ENCODE data around the gene CHRM4.
"Not testable (repeated sequence)": the region's sequence is repeated elsewhere in the genome, so short reads cannot be mapped to it uniquely, and the experiment has no call there.

The CHRM4 gene

GRCh38 chr11:46373787-46374740 lies 17.5 kb downstream of the CHRM4 start:
- no peaks in the 10 kb centered on the region for H3K27me3 ChIP-seq (replicated peaks in 2 of 5; ENCODE audit: control insufficient read depth in 4 of 5, insufficient read depth in 5 of 5, low read length in 4 of 5)
- no peak overlapping the region for H3K4me3 ChIP-seq (ENCODE audit: control insufficient read depth in 1 of 7, extremely low read depth in 1 of 7, insufficient read depth in 4 of 7, low read depth in 2 of 7, low read length in 6 of 7)
- H3K27ac ChIP-seq (ENCODE audit: insufficient read depth in 1 of 2, low read depth in 1 of 2, low read length in 2 of 2, poor library complexity in 1 of 2, severe bottlenecking in 2 of 2) = no peak overlapping the region
- 97% methylated on average over 26 of the region's 30 CpGs for WGBS (ENCODE audit: insufficient coverage)
- DNase-seq = no peak
- no peaks in the 10 kb centered on the region for H3K9me3 ChIP-seq (ENCODE audit: control extremely low read depth in 1 of 5, control insufficient read depth in 4 of 5, insufficient read depth in 2 of 5, low read depth in 1 of 5, low read length in 4 of 5)
- H3K36me3 ChIP-seq (ENCODE audit: control insufficient read depth in 4 of 4, insufficient read depth in 4 of 4, low read length in 3 of 4) = peaks cover 21 to 92% (median 66%) of the 10 kb centered on the region in 4 experiments
- ChIA-PET POLR2A (no interaction called here), CTCF (interaction anchor here (1.4 to 40.1 kb wide), 2 partner anchors 13 to 26 kb away, joined by 5 to 1037 read pairs; partner anchors contain the start of gene DGKZ)
- peaks cover 0 to 4% (median under 1%) of the 10 kb centered on the region in 4 experiments for H3K4me1 ChIP-seq (ENCODE audit: control extremely low read depth in 1 of 4, control insufficient read depth in 4 of 4, insufficient read depth in 4 of 4, low read length in 3 of 4)

GRCh38 chr11:46372501-46372900 lies 19.1 kb downstream of the CHRM4 start:
- H3K27me3 ChIP-seq (replicated peaks in 2 of 5; ENCODE audit: control insufficient read depth in 4 of 5, insufficient read depth in 5 of 5, low read length in 4 of 5); H3K4me3 ChIP-seq (ENCODE audit: control insufficient read depth in 1 of 7, extremely low read depth in 1 of 7, insufficient read depth in 4 of 7, low read depth in 2 of 7, low read length in 6 of 7); POLR2A ChIA-PET; H3K27ac ChIP-seq (ENCODE audit: insufficient read depth in 1 of 2, low read depth in 1 of 2, low read length in 2 of 2, poor library complexity in 1 of 2, severe bottlenecking in 2 of 2); H3K4me1 ChIP-seq (ENCODE audit: control extremely low read depth in 1 of 4, control insufficient read depth in 4 of 4, insufficient read depth in 4 of 4, low read length in 3 of 4); DNase-seq; H3K9me3 ChIP-seq (ENCODE audit: control extremely low read depth in 1 of 5, control insufficient read depth in 4 of 5, insufficient read depth in 2 of 5, low read depth in 1 of 5, low read length in 4 of 5): not testable (repeated sequence)
- CTCF ChIA-PET = interaction anchor here (0.6 to 40.1 kb wide), 3 partner anchors 15 to 116 kb away, joined by 4 to 1037 read pairs (median 5); partner anchors contain the start of gene DGKZ
- H3K36me3 ChIP-seq (ENCODE audit: control insufficient read depth in 4 of 4, insufficient read depth in 4 of 4, low read length in 3 of 4) = peaks cover 22 to 91% (median 67%) of the 10 kb centered on the region in 4 experiments
- WGBS (ENCODE audit: insufficient coverage) = 96% methylated on average over 15 of the region's 15 CpGs

- ChIA-PET POLR2A (no interaction called here), CTCF (interaction anchor here (0.6 to 40.1 kb wide), 3 partner anchors 15 to 116 kb away, joined by 4 to 1037 read pairs (median 5); partner anchors contain the start of gene DGKZ)
- Histone ChIP-seq H3K9me3 (ENCODE audit: control extremely low read depth in 1 of 5, control insufficient read depth in 4 of 5, insufficient read depth in 2 of 5, low read depth in 1 of 5, low read length in 4 of 5) (no peaks in the 10 kb centered on the region), H3K27ac (ENCODE audit: insufficient read depth in 1 of 2, low read depth in 1 of 2, low read length in 2 of 2, poor library complexity in 1 of 2, severe bottlenecking in 2 of 2) (no peak overlapping the region), H3K4me3 (ENCODE audit: control insufficient read depth in 1 of 7, extremely low read depth in 1 of 7, insufficient read depth in 4 of 7, low read depth in 2 of 7, low read length in 6 of 7) (no peak overlapping the region), H3K4me1 (ENCODE audit: control extremely low read depth in 1 of 4, control insufficient read depth in 4 of 4, insufficient read depth in 4 of 4, low read length in 3 of 4) (peaks cover 0 to 4% (median 3%) of the 10 kb centered on the region in 4 experiments), H3K36me3 (ENCODE audit: control insufficient read depth in 4 of 4, insufficient read depth in 4 of 4, low read length in 3 of 4) (peaks cover 22 to 88% (median 63%) of the 10 kb centered on the region in 4 experiments), H3K27me3 (replicated peaks in 2 of 5; ENCODE audit: control insufficient read depth in 4 of 5, insufficient read depth in 5 of 5, low read length in 4 of 5) (no peaks in the 10 kb centered on the region)
- WGBS (ENCODE audit: insufficient coverage) = 98% methylated on average over 10 of the region's 10 CpGs
- DNase-seq = no peak
These were observed 19.5 kb downstream of the CHRM4 start for GRCh38 chr11:46372086-46372485.

GRCh38 chr11:46371262-46371661 lies 20.3 kb downstream of the CHRM4 start:
- CTCF ChIA-PET = interaction anchor here (40.1 kb wide), 1 partner anchor 23 kb away, joined by 1037 read pairs; the partner anchor contains the start of gene DGKZ

GRCh38 chr11:46370253-46370652 lies 21.3 kb downstream of the CHRM4 start:
- Histone ChIP-seq H3K27me3 (replicated peaks in 2 of 5; ENCODE audit: control insufficient read depth in 4 of 5, insufficient read depth in 5 of 5, low read length in 4 of 5) (no peaks in the 10 kb centered on the region), H3K9me3 (ENCODE audit: control extremely low read depth in 1 of 5, control insufficient read depth in 4 of 5, insufficient read depth in 2 of 5, low read depth in 1 of 5, low read length in 4 of 5) (no peaks in the 10 kb centered on the region), H3K4me3 (ENCODE audit: control insufficient read depth in 1 of 7, extremely low read depth in 1 of 7, insufficient read depth in 4 of 7, low read depth in 2 of 7, low read length in 6 of 7) (no peak overlapping the region), H3K27ac (ENCODE audit: insufficient read depth in 1 of 2, low read depth in 1 of 2, low read length in 2 of 2, poor library complexity in 1 of 2, severe bottlenecking in 2 of 2) (no peak overlapping the region), H3K36me3 (ENCODE audit: control insufficient read depth in 4 of 4, insufficient read depth in 4 of 4, low read length in 3 of 4) (peaks cover 20 to 87% (median 58%) of the 10 kb centered on the region in 4 experiments), H3K4me1 (ENCODE audit: control extremely low read depth in 1 of 4, control insufficient read depth in 4 of 4, insufficient read depth in 4 of 4, low read length in 3 of 4) (peaks cover 0 to 14% (median 10%) of the 10 kb centered on the region in 4 experiments)
- CTCF ChIA-PET = interaction anchor here (1.4 to 40.1 kb wide), 3 partner anchors 22 to 158 kb away, joined by 4 to 1037 read pairs (median 7); partner anchors contain the start of gene DGKZ
- DNase-seq = no peak
- POLR2A ChIA-PET = no interaction called here
- 100% methylated on average over 9 of the region's 13 CpGs for WGBS (ENCODE audit: insufficient coverage)

More at GRCh38 chr11:46371262-46371661, 20.3 kb downstream of the CHRM4 start:
- POLR2A ChIA-PET; H3K27me3 ChIP-seq (replicated peaks in 2 of 5; ENCODE audit: control insufficient read depth in 4 of 5, insufficient read depth in 5 of 5, low read length in 4 of 5); H3K27ac ChIP-seq (ENCODE audit: insufficient read depth in 1 of 2, low read depth in 1 of 2, low read length in 2 of 2, poor library complexity in 1 of 2, severe bottlenecking in 2 of 2); DNase-seq; H3K9me3 ChIP-seq (ENCODE audit: control extremely low read depth in 1 of 5, control insufficient read depth in 4 of 5, insufficient read depth in 2 of 5, low read depth in 1 of 5, low read length in 4 of 5); H3K4me3 ChIP-seq (ENCODE audit: control insufficient read depth in 1 of 7, extremely low read depth in 1 of 7, insufficient read depth in 4 of 7, low read depth in 2 of 7, low read length in 6 of 7): not testable (repeated sequence)
- Histone ChIP-seq H3K4me1 (ENCODE audit: control extremely low read depth in 1 of 4, control insufficient read depth in 4 of 4, insufficient read depth in 4 of 4, low read length in 3 of 4) (peaks cover 0 to 11% (median 9%) of the 10 kb centered on the region in 4 experiments), H3K36me3 (ENCODE audit: control insufficient read depth in 4 of 4, insufficient read depth in 4 of 4, low read length in 3 of 4) (peaks cover 20 to 87% (median 62%) of the 10 kb centered on the region in 4 experiments)
- WGBS (ENCODE audit: insufficient coverage) = 92% methylated on average over 19 of the region's 19 CpGs

- 85% methylated on average over 22 of the region's 25 CpGs for WGBS (ENCODE audit: insufficient coverage)
- Histone ChIP-seq H3K4me3 (ENCODE audit: control insufficient read depth in 1 of 7, extremely low read depth in 1 of 7, insufficient read depth in 4 of 7, low read depth in 2 of 7, low read length in 6 of 7) (no peak overlapping the region), H3K36me3 (ENCODE audit: control insufficient read depth in 4 of 4, insufficient read depth in 4 of 4, low read length in 3 of 4) (peaks cover 18 to 87% (median 60%) of the 10 kb centered on the region in 4 experiments)
These were observed 22.0 kb downstream of the CHRM4 start for GRCh38 chr11:46369458-46370152.

More at GRCh38 chr11:46369458-46370152, 22.0 kb downstream of the CHRM4 start:
- peak; percentile 63 to 75 (median 74) for DNase-seq
- Histone ChIP-seq H3K27me3 (replicated peaks in 2 of 5; ENCODE audit: control insufficient read depth in 4 of 5, insufficient read depth in 5 of 5, low read length in 4 of 5) (no peaks in the 10 kb centered on the region), H3K9me3 (ENCODE audit: control extremely low read depth in 1 of 5, control insufficient read depth in 4 of 5, insufficient read depth in 2 of 5, low read depth in 1 of 5, low read length in 4 of 5) (no peaks in the 10 kb centered on the region), H3K27ac (ENCODE audit: insufficient read depth in 1 of 2, low read depth in 1 of 2, low read length in 2 of 2, poor library complexity in 1 of 2, severe bottlenecking in 2 of 2) (no peak overlapping the region), H3K4me1 (ENCODE audit: control extremely low read depth in 1 of 4, control insufficient read depth in 4 of 4, insufficient read depth in 4 of 4, low read length in 3 of 4) (peaks cover 0 to 19% (median 11%) of the 10 kb centered on the region in 4 experiments)
- ChIA-PET POLR2A (interaction anchor here (1.0 kb wide), 1 partner anchor 18 kb away, joined by 3 read pairs; no protein-coding TSS in a partner anchor), CTCF (interaction anchor here (1.4 to 42.2 kb wide), 5 partner anchors 8 to 159 kb away, joined by 4 to 1037 read pairs (median 7); partner anchors contain the start of genes DGKZ and MDK)
